Epidermal melanocyte (primary cell): ENCODE data around the gene SCYL3.
"Not testable (repeated sequence)": the region's sequence is repeated elsewhere in the genome, so short reads cannot be mapped to it uniquely, and the experiment has no call there.

Experiments used
- DNase-seq: peaks from one replicate; pipeline ENCODE4 v3.0.0; 2011; ENCODE audit warnings: low spot score; ENCODE audit not compliant: insufficient read length

Gene SCYL3

GRCh38 chr1:169893645-169894423 is at the start of gene SCYL3:
Gene SCYL3, minus strand, starts transcription at chr1:169893896. Its CDS starts 5,056 bp downstream, at chr1:169888840.
- DNase-seq: peak; percentile 99

- no peak for DNase-seq
Measured at GRCh38 chr1:169941982-169942830, 48.5 kb upstream of the SCYL3 start.

GRCh38 chr1:169933984-169934725 is 40.5 kb upstream of the SCYL3 start:
- no peak for DNase-seq

- no peak for DNase-seq
Measured at GRCh38 chr1:169931795-169932231, 38.1 kb upstream of the SCYL3 start.

- DNase-seq: no peak
Measured at GRCh38 chr1:169929210-169929526, 35.5 kb upstream of the SCYL3 start.

- DNase-seq: no peak
Measured at GRCh38 chr1:169928438-169929209, 34.9 kb upstream of the SCYL3 start.

- DNase-seq: no peak
Measured at GRCh38 chr1:169925505-169926482, 32.1 kb upstream of the SCYL3 start.

- DNase-seq: no peak
Measured at GRCh38 chr1:169924829-169925228, 31.1 kb upstream of the SCYL3 start.

- DNase-seq: no peak
Measured at GRCh38 chr1:169924063-169924462, 30.4 kb upstream of the SCYL3 start.

- DNase-seq: no peak
Measured at GRCh38 chr1:169921080-169921479, 27.4 kb upstream of the SCYL3 start.

- no peak for DNase-seq
Measured at GRCh38 chr1:169918927-169919326, 25.2 kb upstream of the SCYL3 start.

GRCh38 chr1:169918220-169918619 is 24.5 kb upstream of the SCYL3 start:
- not testable (repeated sequence) for DNase-seq

GRCh38 chr1:169915150-169915549 is 21.5 kb upstream of the SCYL3 start:
- no peak for DNase-seq

- no peak for DNase-seq
Measured at GRCh38 chr1:169914531-169914930, 20.8 kb upstream of the SCYL3 start.

GRCh38 chr1:169909499-169909898 is 15.8 kb upstream of the SCYL3 start:
- DNase-seq: no peak

- DNase-seq: no peak
Measured at GRCh38 chr1:169906938-169907337, 13.2 kb upstream of the SCYL3 start.

- no peak for DNase-seq
Measured at GRCh38 chr1:169904834-169905233, 11.1 kb upstream of the SCYL3 start.

- DNase-seq: no peak
Measured at GRCh38 chr1:169902751-169903150, 9.1 kb upstream of the SCYL3 start.

- DNase-seq: no peak
Measured at GRCh38 chr1:169901115-169901514, 7.4 kb upstream of the SCYL3 start.

- DNase-seq: no peak
Measured at GRCh38 chr1:169900571-169900970, 6.9 kb upstream of the SCYL3 start.
